GM19099 (cell line): ENCODE measurements around the gene CDIP1.

ENCODE experiments used
- POLR2A ChIP-seq: IDR thresholded peaks from 3 replicates; pipeline ENCODE4 v1.6.1; 2011; ENCODE audit warnings: low read depth; ENCODE audit not compliant: insufficient read length; ENCODE audit errors: extremely low read depth

CDIP1 gene

GRCh38 chr16:4556112-4556511 lies 17.5 kb upstream of the CDIP1 start, which contains the start of gene C16orf96:
Gene C16orf96, plus strand, starts transcription at chr16:4556340. Its CDS starts 150 bp downstream, at chr16:4556490.
- TF ChIP-seq POLR2A = no peak

GRCh38 chr16:4552541-4552940 lies 14.0 kb upstream of the CDIP1 start:
- TF ChIP-seq POLR2A = no peak

GRCh38 chr16:4550591-4550990 lies 12.0 kb upstream of the CDIP1 start:
- TF ChIP-seq POLR2A = no peak

GRCh38 chr16:4548124-4548523 lies 9.6 kb upstream of the CDIP1 start:
- TF ChIP-seq POLR2A = no peak

GRCh38 chr16:4544473-4544872 lies 5.9 kb upstream of the CDIP1 start:
- no peak for TF ChIP-seq POLR2A

GRCh38 chr16:4539716-4540284 lies 1.2 kb upstream of the CDIP1 start:
- TF ChIP-seq POLR2A = no peak

- TF ChIP-seq POLR2A = no peak
Observed at GRCh38 chr16:4537376-4538343, 913 bp downstream of the CDIP1 start.

GRCh38 chr16:4536391-4537106 lies 2.0 kb downstream of the CDIP1 start:
- TF ChIP-seq POLR2A = no peak

- TF ChIP-seq POLR2A = no peak
Observed at GRCh38 chr16:4535627-4536108, 2.9 kb downstream of the CDIP1 start.

GRCh38 chr16:4534151-4534790 lies 4.3 kb downstream of the CDIP1 start:
- no peak for TF ChIP-seq POLR2A

GRCh38 chr16:4533490-4533889 lies 5.1 kb downstream of the CDIP1 start:
- no peak for TF ChIP-seq POLR2A

GRCh38 chr16:4532238-4532637 lies 6.3 kb downstream of the CDIP1 start:
- TF ChIP-seq POLR2A = no peak

- no peak for TF ChIP-seq POLR2A
Observed at GRCh38 chr16:4531811-4532210, 6.8 kb downstream of the CDIP1 start.

- no peak for TF ChIP-seq POLR2A
Observed at GRCh38 chr16:4529085-4530060, 9.2 kb downstream of the CDIP1 start.
